Mesenchymal stem cell (in vitro differentiated cells and primary cell): ENCODE data around the gene RTL1.
A peak's percentile ranks its signal among the peaks of the same experiment; 100 is the strongest.

Experiments used
- DNase-seq: peaks from one replicate; pipeline ENCODE4 v3.0.0-alpha.2; 2013
- H2AFZ ChIP-seq: one replicate; pipeline ENCODE4 v1.6.1; 2013; ENCODE audit warnings: low read depth, mild to moderate bottlenecking, control low read depth, inconsistent platforms, low read length, moderate library complexity
- H2AK5ac ChIP-seq: 2 replicates; pipeline ENCODE4 v1.6.1; 2013; ENCODE audit warnings: low read length, moderate library complexity, mild to moderate bottlenecking, inconsistent platforms; ENCODE audit not compliant: severe bottlenecking
- H2BK120ac ChIP-seq: one replicate; pipeline ENCODE4 v1.6.1; 2013; ENCODE audit warnings: low read depth, mild to moderate bottlenecking, inconsistent platforms, low read length, moderate library complexity
- H2BK12ac ChIP-seq, 2 experiments: one replicate each; pipeline ENCODE4 v1.6.1; 2013; ENCODE audit warnings: inconsistent platforms in 2 of 2, low read length in 2 of 2, mild to moderate bottlenecking in 2 of 2, moderate library complexity in 2 of 2, control low read depth in 1 of 2
- H2BK15ac ChIP-seq: one replicate; pipeline ENCODE4 v1.6.1; 2013; ENCODE audit warnings: mild to moderate bottlenecking, low read depth, inconsistent platforms; ENCODE audit not compliant: poor library complexity, severe bottlenecking
- H2BK5ac ChIP-seq: 2 replicates; pipeline ENCODE4 v1.6.1; 2013; ENCODE audit warnings: low read depth, mild to moderate bottlenecking, low read length, control low read depth, inconsistent platforms; ENCODE audit not compliant: poor library complexity, severe bottlenecking
- H3K14ac ChIP-seq, 2 experiments: one replicate each; pipeline ENCODE4 v1.6.1; 2013; ENCODE audit warnings: inconsistent platforms in 2 of 2, low read length in 2 of 2, control low read depth in 1 of 2, mild to moderate bottlenecking in 1 of 2, moderate library complexity in 1 of 2
- H3K18ac ChIP-seq, 2 experiments: one replicate each; pipeline ENCODE4 v1.6.1; 2013; ENCODE audit warnings: inconsistent platforms in 2 of 2, low read length in 2 of 2, control low read depth in 1 of 2, low read depth in 1 of 2, mild to moderate bottlenecking in 1 of 2
- H3K23ac ChIP-seq, 2 experiments: one replicate each; pipeline ENCODE4 v1.6.1; 2013; ENCODE audit warnings: inconsistent platforms in 2 of 2, low read length in 2 of 2, mild to moderate bottlenecking in 2 of 2, moderate library complexity in 2 of 2, control low read depth in 1 of 2
- H3K27ac ChIP-seq: 2 replicates; pipeline ENCODE4 v1.5.1; 2013; ENCODE audit warnings: mild to moderate bottlenecking, moderate library complexity, low read length, control low read depth, inconsistent platforms; ENCODE audit not compliant: poor library complexity, severe bottlenecking
- H3K27me3 ChIP-seq, 2 experiments: 2 replicates each; pipeline versions ENCODE4 v1.6.1 to v1.7.0; 2013; ENCODE audit warnings: low read length in 2 of 2, mild to moderate bottlenecking in 2 of 2, moderate library complexity in 2 of 2, control low read depth in 1 of 2, inconsistent platforms in 1 of 2; ENCODE audit not compliant: control insufficient read depth in 1 of 2, insufficient read depth in 1 of 2
- H3K36me3 ChIP-seq, 2 experiments: 2 replicates each; pipeline versions ENCODE4 v1.6.1 to v1.7.0; 2013; ENCODE audit warnings: low read length in 2 of 2, control low read depth in 1 of 2, inconsistent platforms in 1 of 2, low read depth in 1 of 2, mild to moderate bottlenecking in 1 of 2; ENCODE audit not compliant: insufficient read depth in 2 of 2, control insufficient read depth in 1 of 2
- H3K4ac ChIP-seq, 2 experiments: one replicate each; pipeline ENCODE4 v1.6.1; 2013; ENCODE audit warnings: inconsistent platforms in 2 of 2, low read length in 2 of 2, mild to moderate bottlenecking in 2 of 2, moderate library complexity in 2 of 2, control low read depth in 1 of 2, low read depth in 1 of 2
- H3K4me1 ChIP-seq: 2 replicates; pipeline ENCODE4 v1.6.1; 2013; ENCODE audit warnings: low read depth, low read length, control low read depth; ENCODE audit not compliant: control insufficient read depth, insufficient read depth
- H3K4me2 ChIP-seq: 2 replicates; pipeline ENCODE4 v1.6.1; 2013; ENCODE audit warnings: low read length, mild to moderate bottlenecking, inconsistent platforms; ENCODE audit not compliant: poor library complexity, severe bottlenecking
- H3K4me3 ChIP-seq, 2 experiments: 2 replicates each; pipeline versions ENCODE4 v1.5.1 to v1.7.0; 2013; ENCODE audit warnings: low read length in 2 of 2, mild to moderate bottlenecking in 2 of 2, control low read depth in 1 of 2, low read depth in 1 of 2; ENCODE audit not compliant: insufficient read depth in 1 of 2
- H3K79me1 ChIP-seq: replicated peaks from 2 replicates; pipeline ENCODE4 v1.6.1; 2013; ENCODE audit warnings: mild to moderate bottlenecking, control low read depth, low read length, inconsistent platforms; ENCODE audit not compliant: poor library complexity, severe bottlenecking
- H3K9ac ChIP-seq: 2 replicates; pipeline ENCODE4 v1.7.0; 2013; ENCODE audit warnings: mild to moderate bottlenecking, low read length, moderate library complexity
- H3K9me3 ChIP-seq: 2 replicates; pipeline ENCODE4 v1.7.0; 2013; ENCODE audit warnings: mild to moderate bottlenecking, low read length; ENCODE audit not compliant: control insufficient read depth
- H4K8ac ChIP-seq: one replicate; pipeline ENCODE4 v1.6.1; 2013; ENCODE audit warnings: inconsistent platforms, mild to moderate bottlenecking, low read length, moderate library complexity
- H4K91ac ChIP-seq: one replicate; pipeline ENCODE4 v1.6.1; 2013; ENCODE audit warnings: mild to moderate bottlenecking, low read length, inconsistent platforms
- WGBS: methylation state at CpG from one replicate; pipeline ENCODE4 v1.1.7; 2013; ENCODE audit warnings: mixed read lengths; 5-methylcytosine and 5-hydroxymethylcytosine counted together

The RTL1 gene

DNA sequence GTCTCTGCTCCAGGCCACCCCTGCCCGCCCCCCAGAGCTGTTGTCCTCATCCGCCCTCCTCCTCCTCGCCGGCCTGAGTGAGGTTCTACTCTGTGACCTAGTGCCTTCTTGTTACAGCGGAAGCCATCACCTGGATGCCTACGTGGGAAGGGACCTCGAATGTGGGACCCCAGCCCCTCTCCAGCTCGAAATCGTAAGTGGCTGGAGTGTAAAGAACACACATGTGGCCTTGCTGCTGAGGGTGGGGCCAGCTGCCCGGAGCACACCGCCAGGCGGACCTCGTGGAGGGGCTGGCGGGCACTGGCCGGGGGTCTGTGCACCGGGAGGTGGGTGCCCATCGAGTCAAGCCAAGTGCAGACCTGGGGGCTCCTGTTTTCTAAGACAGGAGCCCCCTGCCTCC, 58.2 kb downstream of the RTL1 start:
- H3K4me3 ChIP-seq, result no peak overlapping the region
- H3K27ac ChIP-seq, result no peak overlapping the region
- H4K8ac ChIP-seq, result no peak overlapping the region
- H3K36me3 ChIP-seq, result peaks cover 0 to 62% of the 10 kb centered on the region in 2 experiments
- H2BK120ac ChIP-seq, result no peak overlapping the region
- no peaks in the 10 kb centered on the region for H3K9me3 ChIP-seq
- H2BK5ac ChIP-seq, result no peak overlapping the region
- no peak overlapping the region for H3K23ac ChIP-seq
- no peak overlapping the region for H3K4me2 ChIP-seq
- no peaks in the 10 kb centered on the region for H3K27me3 ChIP-seq
- H2BK12ac ChIP-seq, result peak overlapping the region in 1 of 2 experiments; percentile 40
- DNase-seq, result no peak
- H3K4me1 ChIP-seq, result peaks cover 7% of the 10 kb centered on the region
- H2BK15ac ChIP-seq, result peak overlapping the region; percentile 12
- H3K14ac ChIP-seq, result no peak overlapping the region
- WGBS, result 94% methylated on average over 17 of the region's 17 CpGs
- no peak overlapping the region for H4K91ac ChIP-seq
- H2AFZ ChIP-seq, result no peak overlapping the region
- H3K18ac ChIP-seq, result peak overlapping the region in 1 of 2 experiments; percentile 67
- H3K4ac ChIP-seq, result no peak overlapping the region
- no peak overlapping the region for H2AK5ac ChIP-seq
- no peak overlapping the region for H3K9ac ChIP-seq
- no peaks in the 10 kb centered on the region for H3K79me1 ChIP-seq

DNA sequence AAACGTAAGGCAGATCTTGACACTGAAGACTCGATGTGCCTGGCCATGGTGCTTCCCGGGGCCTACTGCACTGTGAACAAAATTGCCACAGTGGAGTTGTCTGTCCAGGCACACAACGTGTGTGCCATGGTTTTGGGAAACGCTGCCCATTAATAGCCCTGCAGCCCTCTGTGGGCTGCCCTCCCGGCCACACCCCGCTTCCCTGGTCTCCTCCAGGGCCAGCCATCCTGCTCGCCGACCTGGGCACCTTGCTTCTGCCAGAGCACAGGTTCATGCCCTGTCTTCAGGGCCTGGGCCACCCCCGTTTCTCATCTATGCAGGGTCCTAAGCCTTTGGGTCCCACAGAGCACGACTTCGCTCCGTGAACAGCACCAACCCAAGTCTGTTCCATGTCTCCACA, 58.7 kb downstream of the RTL1 start:
- Histone ChIP-seq H3K23ac (no peak overlapping the region), H3K9ac (no peak overlapping the region), H2BK15ac (no peak overlapping the region), H3K14ac (no peak overlapping the region), H3K18ac (peak overlapping the region in 1 of 2 experiments; percentile 67), H4K8ac (peak overlapping the region; percentile 42), H3K4me3 (no peak overlapping the region), H2AFZ (no peak overlapping the region), H3K9me3 (no peaks in the 10 kb centered on the region), H3K27ac (no peak overlapping the region), H3K79me1 (no peaks in the 10 kb centered on the region), H2BK5ac (no peak overlapping the region), H2BK120ac (no peak overlapping the region), H3K36me3 (peaks cover 0 to 66% of the 10 kb centered on the region in 2 experiments), H3K4ac (no peak overlapping the region), H3K4me2 (no peak overlapping the region), H3K4me1 (peaks cover 7% of the 10 kb centered on the region), H2AK5ac (no peak overlapping the region), H4K91ac (no peak overlapping the region), H3K27me3 (no peaks in the 10 kb centered on the region), H2BK12ac (peak overlapping the region; percentile 31 to 51)
- 94% methylated on average over 10 of the region's 13 CpGs for WGBS
- no peak for DNase-seq

DNA sequence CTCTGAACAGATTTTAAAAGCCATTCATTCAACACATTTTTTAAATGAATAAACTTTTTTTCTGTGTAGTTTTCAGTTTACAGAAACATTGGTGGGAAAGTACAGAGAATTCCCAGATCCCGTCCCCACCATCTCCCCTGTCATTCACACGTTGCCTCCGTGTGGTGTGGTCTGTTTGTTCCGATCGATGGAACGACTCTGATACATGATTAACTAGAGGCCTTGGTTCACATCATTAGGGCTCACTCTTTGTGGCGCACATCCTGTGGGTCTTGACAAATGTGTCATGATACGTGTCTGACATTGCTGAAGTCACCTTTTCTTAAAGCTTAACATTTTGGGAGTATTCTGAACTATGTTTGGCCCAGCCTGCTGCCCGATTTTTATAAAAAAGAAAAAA, 59.1 kb downstream of the RTL1 start:
- peak overlapping the region; percentile 64 for H2AK5ac ChIP-seq
- H2BK15ac ChIP-seq, result no peak overlapping the region
- no peaks in the 10 kb centered on the region for H3K27me3 ChIP-seq
- no peak overlapping the region for H3K4me2 ChIP-seq
- WGBS, result 94% methylated on average over 9 of the region's 9 CpGs
- no peak overlapping the region for H2AFZ ChIP-seq
- no peak for DNase-seq
- H3K9me3 ChIP-seq, result no peaks in the 10 kb centered on the region
- peak overlapping the region in 1 of 2 experiments; percentile 47 for H3K4ac ChIP-seq
- H3K23ac ChIP-seq, result no peak overlapping the region
- H3K4me1 ChIP-seq, result peaks cover 7% of the 10 kb centered on the region
- H3K36me3 ChIP-seq, result peaks cover 0 to 68% of the 10 kb centered on the region in 2 experiments
- no peak overlapping the region for H2BK120ac ChIP-seq
- no peaks in the 10 kb centered on the region for H3K79me1 ChIP-seq
- peak overlapping the region in 1 of 2 experiments; percentile 28 for H3K18ac ChIP-seq
- H4K91ac ChIP-seq, result peak overlapping the region; percentile 25
- no peak overlapping the region for H3K14ac ChIP-seq
- peak overlapping the region; percentile 55 to 95 for H2BK12ac ChIP-seq
- H2BK5ac ChIP-seq, result no peak overlapping the region
- no peak overlapping the region for H3K27ac ChIP-seq
- H3K4me3 ChIP-seq, result no peak overlapping the region
- H3K9ac ChIP-seq, result no peak overlapping the region
- H4K8ac ChIP-seq, result no peak overlapping the region

DNA sequence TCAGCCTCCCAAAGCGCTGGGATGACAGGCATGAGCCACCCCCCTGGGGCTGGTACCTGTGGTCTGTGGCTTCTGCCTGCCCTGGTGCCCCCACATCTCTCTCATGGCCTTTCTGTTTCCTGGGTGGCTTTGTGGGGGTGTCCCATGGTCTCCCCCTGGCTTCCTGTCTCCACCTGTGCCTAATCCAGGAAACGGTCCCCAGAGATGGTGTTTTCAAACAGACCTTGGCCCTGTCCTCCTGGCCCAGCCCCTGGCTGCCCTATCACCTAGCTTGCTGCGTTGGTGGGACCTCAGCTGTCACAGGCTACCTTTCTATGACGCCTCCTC, 59.5 kb downstream of the RTL1 start:
- no peak overlapping the region for H2BK5ac ChIP-seq
- no peaks in the 10 kb centered on the region for H3K27me3 ChIP-seq
- H3K36me3 ChIP-seq, result peaks cover 0 to 68% of the 10 kb centered on the region in 2 experiments
- H3K4me3 ChIP-seq, result no peak overlapping the region
- no peak overlapping the region for H3K23ac ChIP-seq
- no peak overlapping the region for H3K27ac ChIP-seq
- no peak overlapping the region for H2AFZ ChIP-seq
- H3K79me1 ChIP-seq, result no peaks in the 10 kb centered on the region
- H3K4ac ChIP-seq, result peak overlapping the region in 1 of 2 experiments; percentile 47
- H3K9me3 ChIP-seq, result no peaks in the 10 kb centered on the region
- H4K8ac ChIP-seq, result no peak overlapping the region
- DNase-seq, result no peak
- no peak overlapping the region for H3K4me2 ChIP-seq
- 96% methylated on average over 3 of the region's 4 CpGs for WGBS
- H3K4me1 ChIP-seq, result peaks cover 7% of the 10 kb centered on the region
- peak overlapping the region; percentile 64 for H2AK5ac ChIP-seq
- no peak overlapping the region for H2BK120ac ChIP-seq
- peak overlapping the region; percentile 28 to 38 for H3K18ac ChIP-seq
- peak overlapping the region; percentile 37 to 95 for H2BK12ac ChIP-seq
- no peak overlapping the region for H4K91ac ChIP-seq
- peak overlapping the region; percentile 82 for H2BK15ac ChIP-seq
- H3K14ac ChIP-seq, result no peak overlapping the region
- no peak overlapping the region for H3K9ac ChIP-seq
